GM19328 (cell line): ENCODE results near the gene PHOSPHO2.
A peak's percentile ranks its signal among the peaks of the same experiment; 100 is the strongest.

Source experiments
- ATAC-seq: cut with Tn5 transposase; IDR thresholded peaks from one replicate; pipeline ENCODE4 v1.9.1; 2021; ENCODE audit warnings: mild to moderate bottlenecking, moderate library complexity; ENCODE audit not compliant: unreplicated experiment

Gene PHOSPHO2, protein sequence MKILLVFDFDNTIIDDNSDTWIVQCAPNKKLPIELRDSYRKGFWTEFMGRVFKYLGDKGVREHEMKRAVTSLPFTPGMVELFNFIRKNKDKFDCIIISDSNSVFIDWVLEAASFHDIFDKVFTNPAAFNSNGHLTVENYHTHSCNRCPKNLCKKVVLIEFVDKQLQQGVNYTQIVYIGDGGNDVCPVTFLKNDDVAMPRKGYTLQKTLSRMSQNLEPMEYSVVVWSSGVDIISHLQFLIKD

DNA sequence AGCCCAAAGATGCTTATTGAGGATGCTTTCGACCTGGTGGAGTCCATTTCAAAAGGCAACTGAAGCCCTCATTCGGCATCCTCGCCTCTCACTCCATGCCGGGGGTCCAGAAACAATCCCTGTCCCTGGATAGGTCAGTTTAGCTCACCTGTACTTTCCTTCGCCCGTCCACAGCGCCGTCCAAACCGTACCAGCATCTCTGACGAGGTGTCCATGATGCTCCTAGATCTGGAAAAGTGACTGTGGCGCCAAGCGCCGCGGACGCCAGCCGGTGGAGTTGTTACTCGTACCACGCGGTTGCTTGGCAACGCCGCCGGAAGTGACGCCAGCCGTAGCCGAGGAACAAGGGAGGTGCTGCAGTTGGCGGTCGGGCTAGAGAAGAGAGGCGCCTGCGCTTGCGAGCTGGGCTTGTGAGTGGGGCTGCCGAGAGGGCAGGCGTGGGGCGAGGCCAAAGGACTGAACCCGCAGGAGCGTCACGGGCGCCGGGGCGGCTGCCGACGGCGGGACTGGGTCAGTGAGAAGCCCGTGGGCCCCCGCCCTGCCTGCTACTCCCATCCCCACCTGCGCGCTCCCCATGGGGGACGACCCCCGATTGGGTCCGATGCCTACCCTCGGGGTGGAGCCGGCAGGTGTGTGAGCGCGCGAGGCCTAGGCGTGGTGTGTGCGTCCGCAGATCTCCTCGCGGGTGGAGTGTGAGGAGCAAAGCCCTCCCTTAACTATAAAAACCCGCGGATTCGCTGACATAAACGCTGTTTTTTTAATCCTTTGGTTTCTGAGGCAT is at the start of gene PHOSPHO2, which contains the start of gene CFAP210:
PHOSPHO2 (plus strand) TSS at position 357 of the 781 bp plus-strand sequence. CDS start 6,503 bp downstream, outside the sequence.
CFAP210 (minus strand) TSS at position 293 of the 781 bp plus-strand sequence; CDS start at position 215, 78 bp downstream.
- peak; percentile 100 for ATAC-seq

DNA sequence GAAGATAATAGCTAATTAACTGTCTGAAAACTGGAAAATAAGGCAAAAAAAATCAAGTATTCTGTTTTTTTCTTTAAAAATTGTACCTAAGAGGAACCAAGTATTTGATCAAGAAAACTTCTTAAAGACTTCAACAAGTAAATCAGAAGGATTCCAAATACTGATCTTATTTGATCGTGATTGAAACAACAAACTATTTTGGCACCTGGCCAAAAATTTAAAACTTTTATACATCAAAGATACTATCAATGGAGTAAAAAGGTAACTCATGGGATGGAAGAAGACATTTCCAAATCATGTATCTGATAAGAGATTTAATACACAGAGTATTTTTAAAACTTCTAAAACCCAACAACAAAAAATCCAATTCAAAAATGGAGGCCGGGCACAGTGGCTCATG is 46.8 kb upstream of the PHOSPHO2 start:
- ATAC-seq: no peak

DNA sequence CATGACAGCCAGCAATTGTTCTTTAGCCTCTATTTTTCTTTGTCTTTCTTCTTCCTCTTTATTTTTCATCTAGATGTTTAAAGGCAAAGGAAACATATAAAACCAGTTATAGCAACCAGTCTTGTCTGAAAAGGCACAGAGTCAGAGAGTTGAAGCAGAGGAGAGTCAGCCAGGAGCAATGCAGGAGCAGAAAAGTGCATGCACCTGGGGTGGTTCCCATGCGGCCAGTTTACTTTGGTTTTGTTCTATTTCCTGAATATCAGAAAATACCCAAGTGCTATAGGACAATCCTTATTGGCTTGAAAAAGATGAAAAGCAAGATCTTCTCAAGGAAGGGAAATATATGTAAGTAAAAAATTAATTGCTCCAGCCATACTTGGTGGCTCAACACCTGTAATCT is 45.0 kb upstream of the PHOSPHO2 start:
- no peak for ATAC-seq

DNA sequence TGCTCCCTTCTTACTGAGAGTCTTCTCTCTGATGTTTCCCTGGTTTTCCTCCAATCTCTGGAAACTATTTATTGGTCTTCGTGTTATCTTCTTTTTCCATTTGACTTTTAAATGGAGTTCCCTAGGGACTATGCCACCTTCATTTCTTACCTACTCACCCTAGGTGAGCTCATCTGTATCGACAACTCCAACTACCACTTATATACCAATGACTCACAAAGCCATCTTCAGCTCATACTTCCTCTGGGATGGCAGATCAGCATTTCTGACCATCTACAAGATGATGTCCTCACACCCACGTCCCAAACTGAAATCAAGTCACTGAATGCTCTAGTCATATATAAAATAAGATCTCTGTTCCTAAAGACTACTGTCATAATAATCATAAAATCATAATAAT is 40.6 kb upstream of the PHOSPHO2 start:
- no peak for ATAC-seq

DNA sequence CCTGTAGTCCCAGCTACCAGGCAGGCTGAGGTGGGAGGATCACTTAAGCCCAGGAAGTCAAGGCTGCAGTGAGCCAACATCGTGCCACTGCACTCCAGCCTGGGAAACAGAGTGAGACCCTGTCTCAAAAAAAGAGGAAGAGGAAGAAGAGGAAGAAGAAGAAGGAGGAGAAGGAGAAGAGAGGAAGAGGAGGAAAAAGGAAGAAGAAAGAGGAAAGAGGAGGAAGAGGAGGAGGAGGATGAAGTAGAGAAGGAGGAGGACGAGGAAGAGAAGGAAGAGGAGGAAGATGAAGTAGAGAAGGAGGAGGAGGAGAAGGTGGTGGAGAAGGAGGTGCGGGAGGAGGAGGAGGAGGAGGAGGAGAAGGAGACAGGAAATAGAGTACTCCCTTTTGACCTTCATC is 38.1 kb upstream of the PHOSPHO2 start:
- ATAC-seq: no peak

DNA sequence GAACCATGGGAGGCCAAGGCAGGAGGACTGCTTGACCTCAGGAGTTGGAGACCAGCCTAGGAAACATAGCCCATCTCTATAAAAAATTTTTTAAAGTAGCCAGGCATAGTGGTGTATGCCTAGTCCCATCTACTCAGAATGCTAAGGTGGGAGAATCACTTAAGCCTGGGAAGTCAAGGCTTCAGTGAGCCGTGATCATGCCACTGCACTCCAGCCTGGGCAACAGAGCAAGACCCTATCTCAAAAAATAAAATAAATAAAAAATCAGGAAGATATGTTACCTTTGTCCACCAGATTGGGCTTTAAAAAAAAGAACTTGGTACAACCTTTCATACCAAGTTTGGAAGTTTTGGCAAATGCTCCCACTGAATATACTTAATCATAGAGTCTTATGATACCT is 35.4 kb upstream of the PHOSPHO2 start:
- no peak for ATAC-seq

DNA sequence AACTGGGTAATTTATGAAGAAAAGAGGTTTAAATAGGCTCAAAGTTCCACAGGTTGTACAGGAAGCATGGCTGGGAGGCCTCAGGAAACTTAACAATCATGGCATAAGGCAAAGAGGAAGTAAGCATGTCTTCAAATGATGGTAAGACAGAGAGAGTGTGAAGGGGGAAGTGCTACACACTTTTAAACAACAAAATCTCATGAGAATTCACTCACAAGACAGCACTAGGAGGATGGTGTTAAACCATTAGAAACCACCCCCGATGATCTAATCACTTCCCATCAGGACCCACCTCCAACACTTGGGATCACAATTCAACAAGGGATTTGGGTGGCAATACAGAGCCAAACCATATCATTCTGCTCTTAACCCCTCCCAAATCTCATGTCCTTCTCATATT is 34.9 kb upstream of the PHOSPHO2 start:
- ATAC-seq: no peak

DNA sequence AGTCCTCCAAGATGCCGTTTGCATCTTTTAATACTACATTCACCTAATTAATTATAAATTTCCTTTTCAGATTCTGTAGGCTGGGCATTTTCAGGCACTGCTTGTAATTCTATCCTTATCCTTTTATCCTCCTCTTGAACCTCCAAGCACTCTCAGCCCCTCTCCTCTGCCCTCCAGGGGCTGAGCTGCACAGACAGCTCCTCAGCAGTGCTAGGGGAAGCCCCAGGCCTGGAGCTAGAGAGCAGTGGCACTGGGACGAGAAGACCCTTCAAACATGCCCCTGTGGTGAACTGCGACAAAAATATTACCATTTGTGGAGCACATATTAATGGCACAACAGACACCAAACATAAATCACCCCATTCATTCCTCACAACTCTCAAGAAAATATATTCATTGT is 33.0 kb upstream of the PHOSPHO2 start:
- ATAC-seq: no peak

DNA sequence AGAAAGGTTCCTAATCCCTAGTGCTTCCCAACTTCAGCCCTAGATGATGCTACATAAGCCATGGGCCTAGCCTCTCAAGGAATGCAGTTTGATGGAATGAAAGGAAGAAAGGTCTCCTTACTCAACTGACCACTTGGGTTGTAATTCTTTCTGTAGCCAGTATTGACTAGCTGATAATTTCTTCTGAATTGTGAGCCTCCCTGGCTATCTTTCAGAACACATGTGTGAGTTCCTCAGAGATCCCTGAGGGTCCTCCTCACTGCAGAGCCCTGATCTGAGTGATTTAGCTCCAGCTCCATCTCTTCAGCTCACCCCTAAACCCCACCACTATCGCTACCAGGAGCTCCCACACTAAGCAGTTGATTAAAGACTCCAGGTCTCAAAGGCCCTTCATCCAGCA is 31.5 kb upstream of the PHOSPHO2 start:
- ATAC-seq: no peak

DNA sequence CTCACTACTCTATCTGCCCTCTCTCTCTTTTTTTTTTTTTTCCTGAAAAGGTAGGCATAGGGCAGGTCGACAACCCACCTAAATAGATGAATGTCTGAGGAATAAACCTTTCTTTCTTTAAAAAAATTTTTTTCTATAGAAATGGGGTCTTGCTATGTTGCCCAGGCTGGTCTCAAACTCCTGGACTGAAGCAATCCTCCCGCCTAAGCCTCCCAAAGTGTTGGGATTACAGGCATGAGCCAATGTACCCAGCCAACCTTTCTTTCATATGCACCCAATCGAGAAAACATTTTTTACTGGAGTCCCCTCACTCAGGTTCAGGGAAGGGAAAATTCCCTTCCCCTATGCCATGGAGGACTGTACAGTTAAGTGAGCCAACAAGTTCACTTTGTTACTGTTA is 31.0 kb upstream of the PHOSPHO2 start:
- no peak for ATAC-seq

DNA sequence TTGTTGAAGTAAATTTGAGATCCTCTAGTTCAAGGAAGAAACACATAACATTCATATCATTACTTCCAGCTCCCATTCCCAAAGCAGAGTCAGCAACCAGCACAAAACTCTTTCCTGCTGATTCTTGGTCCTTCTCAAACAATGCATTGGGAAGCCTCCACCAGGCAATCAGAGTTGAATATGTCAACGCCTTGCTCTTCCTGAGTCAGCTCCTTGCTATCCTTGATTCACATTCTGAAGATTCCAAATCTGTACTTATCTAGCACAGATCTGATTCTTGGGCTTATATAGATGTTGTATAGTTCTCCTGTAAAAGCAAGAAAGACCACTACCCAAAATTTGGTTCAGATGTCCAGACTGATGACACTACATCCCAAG is 29.7 kb upstream of the PHOSPHO2 start:
- no peak for ATAC-seq

DNA sequence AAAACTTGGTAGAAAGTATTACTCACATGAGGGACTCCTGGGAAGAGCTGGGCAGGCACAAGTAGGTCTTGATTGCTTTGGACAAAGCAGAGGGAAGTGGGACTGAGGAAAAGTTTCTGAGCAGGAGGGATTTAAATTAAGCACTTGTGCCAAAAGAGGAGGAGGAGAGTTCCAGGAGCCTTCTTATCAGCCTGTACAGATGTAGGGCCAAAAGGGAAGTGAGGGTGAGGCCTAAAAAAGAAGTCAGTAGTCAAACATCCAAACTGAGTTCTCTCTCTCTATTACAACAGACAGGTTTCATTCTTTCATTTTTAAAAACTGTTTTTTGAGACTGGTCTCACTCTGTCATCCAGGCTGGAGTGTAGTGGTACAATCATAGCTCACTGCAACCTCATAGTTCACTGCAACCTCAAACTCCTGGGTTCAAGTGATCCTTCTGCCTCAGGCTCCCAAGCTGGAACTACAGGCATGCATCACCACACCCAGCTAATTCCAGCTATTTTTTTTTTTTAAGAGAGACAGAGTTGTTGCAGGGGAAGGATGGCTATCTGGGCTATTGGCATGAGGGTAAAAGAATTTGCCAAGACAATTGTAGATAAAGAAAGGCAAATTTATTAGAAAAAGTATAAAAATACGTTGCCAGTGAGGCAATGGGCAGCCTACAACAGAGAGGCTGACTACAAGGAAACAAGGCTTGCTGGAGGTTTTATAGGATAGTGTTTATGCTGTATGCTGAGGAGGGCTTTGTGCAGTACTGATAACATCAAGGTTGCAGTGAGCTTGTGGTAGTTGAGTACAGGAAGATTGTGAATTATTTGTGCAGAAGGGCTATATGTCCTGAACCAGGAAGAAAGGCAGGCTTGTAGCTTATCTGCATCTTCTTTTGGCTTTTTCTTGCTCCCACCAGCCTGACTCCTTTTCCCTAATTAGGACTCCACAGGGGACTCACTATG is 29.0 kb upstream of the PHOSPHO2 start:
- ATAC-seq: no peak

DNA sequence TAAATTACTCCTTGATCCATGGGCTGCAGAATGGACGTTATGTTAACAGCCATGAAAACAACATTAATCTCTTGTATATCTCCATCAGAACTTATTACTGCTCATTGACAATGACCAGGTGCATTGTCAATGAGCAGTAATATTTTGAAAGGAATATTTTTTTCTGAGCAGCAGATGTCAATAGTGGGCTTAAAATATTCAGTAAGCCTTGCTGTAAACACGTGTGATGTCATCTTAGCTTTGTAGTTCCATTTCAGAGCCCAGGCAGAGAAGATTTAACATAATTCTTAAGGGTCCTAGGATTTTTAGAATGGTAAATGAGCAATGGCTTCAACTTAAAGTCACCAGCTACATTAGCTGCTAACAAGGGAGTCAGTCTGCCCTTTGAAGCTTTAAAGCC is 26.7 kb upstream of the PHOSPHO2 start:
- no peak for ATAC-seq

DNA sequence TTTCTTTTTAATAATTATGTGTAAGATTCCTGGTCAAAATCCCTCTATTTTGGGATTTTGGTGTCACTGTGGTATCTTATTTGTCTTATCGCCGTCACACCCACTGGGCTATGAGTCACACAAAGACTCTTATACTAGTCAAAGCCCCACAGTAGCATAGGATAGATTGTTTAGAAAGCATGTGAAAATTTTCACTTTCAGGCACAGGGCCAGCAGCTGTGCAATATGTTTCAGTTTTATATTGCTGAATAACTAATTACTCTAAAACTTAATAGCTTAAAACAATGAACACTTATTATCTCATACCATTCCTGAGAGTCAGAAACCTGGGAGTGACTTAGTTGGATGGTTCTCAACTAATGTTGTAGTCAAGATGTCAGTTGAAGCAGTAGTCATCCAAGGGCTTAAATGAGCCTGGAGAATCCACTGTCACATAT is 24.0 kb upstream of the PHOSPHO2 start:
- ATAC-seq: no peak

DNA sequence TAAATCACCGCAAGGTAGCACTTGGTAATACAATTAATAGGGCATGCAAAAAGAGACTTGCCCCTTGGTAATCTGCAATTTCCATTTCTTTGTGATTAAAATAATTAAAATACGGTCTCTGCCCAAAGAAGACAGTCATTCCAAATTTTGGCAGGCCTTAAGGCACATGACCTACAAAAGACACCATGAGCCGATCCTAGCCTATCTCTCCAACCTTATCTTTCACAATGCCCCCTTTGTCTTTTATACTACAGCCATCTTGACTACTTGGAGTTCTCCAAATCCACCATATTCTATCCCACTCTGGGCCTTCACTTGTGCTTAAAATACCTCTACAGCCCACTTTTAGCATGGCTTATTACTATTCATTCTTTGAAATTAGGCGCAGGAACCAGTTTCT is 23.3 kb upstream of the PHOSPHO2 start:
- ATAC-seq: no peak

DNA sequence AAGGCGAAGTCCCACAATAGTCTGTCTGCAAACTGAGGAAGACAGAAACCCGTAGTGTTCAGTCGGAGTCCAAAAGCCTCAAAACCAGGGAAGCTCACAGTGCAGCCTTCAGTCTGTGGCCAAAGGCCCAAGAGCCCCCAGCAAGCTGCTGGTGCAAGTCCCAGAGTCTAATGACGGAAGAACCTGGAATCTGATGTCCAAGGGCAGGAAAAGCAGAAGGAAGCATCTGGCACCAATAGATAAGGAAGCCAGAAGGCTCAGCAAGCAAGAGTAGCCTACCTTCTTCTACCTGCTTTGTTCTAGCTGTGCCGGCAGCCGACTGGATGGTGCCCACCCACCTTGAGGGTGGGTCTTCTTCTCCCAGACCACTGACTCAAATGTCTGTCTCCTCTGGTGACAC is 21.9 kb upstream of the PHOSPHO2 start:
- ATAC-seq: no peak

DNA sequence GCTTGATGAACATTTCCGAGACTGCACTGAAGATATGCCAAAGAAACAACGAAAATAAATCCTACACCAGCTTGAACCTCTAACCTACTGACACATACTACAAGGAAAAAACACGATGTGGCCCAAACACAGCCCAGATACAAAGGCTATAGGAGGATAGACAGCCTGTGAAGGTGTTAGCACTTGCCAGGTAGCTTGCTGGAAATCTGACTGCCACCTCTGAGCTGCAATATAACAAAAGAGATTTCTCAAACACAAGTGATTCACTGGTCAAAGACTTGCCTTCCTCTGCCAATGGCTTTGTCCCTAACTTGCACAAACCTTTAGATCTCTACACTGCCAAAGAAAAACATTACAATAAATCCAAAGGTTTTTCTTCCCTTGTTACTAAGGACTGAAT is 21.2 kb upstream of the PHOSPHO2 start:
- ATAC-seq: no peak

DNA sequence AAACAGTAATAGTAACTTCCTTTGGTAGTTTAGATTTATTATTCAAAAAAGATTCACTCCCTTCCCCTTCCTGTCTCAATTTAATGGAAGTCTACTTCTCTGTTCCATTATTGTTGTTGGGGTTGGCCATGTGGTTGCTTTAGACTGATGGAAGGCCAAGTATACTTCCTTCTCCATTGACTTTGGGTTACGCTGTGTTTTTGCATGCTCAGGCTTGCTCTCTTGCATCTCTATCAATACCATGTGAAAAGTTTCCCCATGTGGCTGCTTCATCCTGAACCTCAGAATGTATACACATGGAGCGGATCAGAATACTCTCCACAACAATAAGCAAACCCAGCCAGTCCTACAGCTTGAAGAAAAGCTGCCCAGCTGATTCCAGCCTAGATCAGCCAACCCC is 20.3 kb upstream of the PHOSPHO2 start:
- ATAC-seq: no peak

DNA sequence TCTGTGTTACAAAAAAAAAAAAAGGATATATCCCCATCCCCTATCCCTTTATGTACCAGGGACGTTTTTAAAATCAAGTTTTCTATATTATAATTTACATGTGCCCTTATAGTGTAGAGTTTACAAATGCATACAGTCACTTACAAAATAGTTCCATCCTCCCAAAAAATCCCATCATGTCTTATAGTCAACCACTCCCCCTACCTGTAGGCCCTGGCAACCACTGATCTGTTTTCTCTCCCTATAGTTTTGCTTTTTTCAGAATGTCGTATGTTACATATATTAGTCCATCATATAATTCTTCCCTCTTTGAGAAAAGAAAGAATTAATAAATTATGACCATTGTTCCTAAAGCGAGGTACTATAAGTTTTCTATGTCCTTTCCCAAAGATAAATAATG is 17.9 kb upstream of the PHOSPHO2 start:
- no peak for ATAC-seq

DNA sequence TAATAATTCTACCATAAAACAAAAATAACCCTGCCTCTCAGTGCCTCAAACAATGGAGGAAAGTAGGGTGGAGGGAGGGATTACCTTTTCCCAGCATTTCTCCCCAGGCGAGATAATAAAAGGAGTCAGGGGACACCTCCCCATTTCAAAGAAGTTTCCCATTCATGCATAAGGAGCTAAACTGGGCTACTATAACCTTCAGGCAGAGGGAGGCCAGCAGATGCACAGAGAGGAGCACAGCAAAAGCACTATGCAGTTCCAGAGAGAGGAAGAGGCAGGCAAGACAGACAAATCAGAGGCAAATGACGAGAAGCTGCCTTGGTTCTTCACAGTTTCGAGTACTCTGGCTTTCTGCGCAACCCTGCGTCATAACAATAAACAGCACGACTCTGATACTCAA is 17.4 kb upstream of the PHOSPHO2 start:
- ATAC-seq: no peak

DNA sequence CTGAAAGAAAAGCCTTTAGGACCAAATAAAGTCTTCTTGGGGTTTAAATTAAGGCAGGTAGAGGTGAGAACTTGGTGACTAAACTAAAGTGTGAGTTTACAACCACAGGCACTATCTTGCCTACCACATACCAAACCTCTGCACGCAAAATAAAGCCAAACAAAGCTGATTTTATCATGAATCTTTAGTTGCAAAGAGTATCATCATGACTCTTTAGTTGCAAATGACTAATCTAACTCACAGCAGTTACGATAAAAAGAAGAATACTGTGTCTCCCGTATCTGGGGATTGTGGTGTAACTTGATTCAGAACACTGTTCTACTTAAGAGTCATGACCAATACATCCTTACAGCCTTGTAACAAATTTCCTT is 11.2 kb upstream of the PHOSPHO2 start:
- ATAC-seq: no peak
